Stimulated activated CD4-positive, alpha-beta T cell treated with anti-CD3 and anti-CD28 coated beads, Interleukin-1b, Interleukin-23, amount 100 ng/mL, for 48 hours (primary cell): ENCODE measurements around the gene SVEP1.
A peak's percentile ranks its signal among the peaks of the same experiment; 100 is the strongest.
"Not testable (repeated sequence)": the region's sequence is repeated elsewhere in the genome, so short reads cannot be mapped to it uniquely, and the experiment has no call there.

ENCODE experiments used
- DNase-seq: peaks from one replicate; pipeline ENCODE4 v3.0.0-alpha.2; 2020

Gene SVEP1

GRCh38 chr9:110443146-110443865 is 136.2 kb downstream of the SVEP1 start:
- no peak for DNase-seq

- no peak for DNase-seq
Observed at GRCh38 chr9:110440796-110441195, 138.7 kb downstream of the SVEP1 start.

GRCh38 chr9:110440172-110440571 is 139.4 kb downstream of the SVEP1 start:
- DNase-seq = no peak

GRCh38 chr9:110432253-110432652 is 147.3 kb downstream of the SVEP1 start:
- no peak for DNase-seq

- no peak for DNase-seq
Observed at GRCh38 chr9:110429453-110429852, 150.1 kb downstream of the SVEP1 start.

GRCh38 chr9:110427497-110428104 is 151.9 kb downstream of the SVEP1 start:
- DNase-seq = peak; percentile 16

- DNase-seq = no peak
Observed at GRCh38 chr9:110426052-110426709, 153.4 kb downstream of the SVEP1 start.

GRCh38 chr9:110414471-110414870 is 165.1 kb downstream of the SVEP1 start:
- no peak for DNase-seq

- no peak for DNase-seq
Observed at GRCh38 chr9:110410961-110411360, 168.6 kb downstream of the SVEP1 start.

GRCh38 chr9:110408598-110408997 is 170.9 kb downstream of the SVEP1 start:
- no peak for DNase-seq

GRCh38 chr9:110405858-110406443 is 173.6 kb downstream of the SVEP1 start:
- no peak for DNase-seq

- no peak for DNase-seq
Observed at GRCh38 chr9:110404473-110404872, 175.1 kb downstream of the SVEP1 start.

GRCh38 chr9:110399983-110400382 is 179.6 kb downstream of the SVEP1 start:
- no peak for DNase-seq

- not testable (repeated sequence) for DNase-seq
Observed at GRCh38 chr9:110398992-110399391, 180.5 kb downstream of the SVEP1 start.

GRCh38 chr9:110391826-110392485 is 187.6 kb downstream of the SVEP1 start:
- DNase-seq = no peak

GRCh38 chr9:110389148-110389750 is 190.3 kb downstream of the SVEP1 start:
- no peak for DNase-seq

GRCh38 chr9:110383491-110383890 is 196.1 kb downstream of the SVEP1 start:
- DNase-seq = no peak

GRCh38 chr9:110382731-110383130 is 196.8 kb downstream of the SVEP1 start:
- DNase-seq = no peak

GRCh38 chr9:110371411-110372007 is 208.0 kb downstream of the SVEP1 start:
- no peak for DNase-seq

GRCh38 chr9:110370315-110370714 is 209.2 kb downstream of the SVEP1 start:
- no peak for DNase-seq

- DNase-seq = no peak
Observed at GRCh38 chr9:110364451-110364850, 215.1 kb downstream of the SVEP1 start.

GRCh38 chr9:110358992-110359391 is 220.5 kb downstream of the SVEP1 start:
- DNase-seq = not testable (repeated sequence)
